ENCODE data around the gene GALNT17.

DNA sequence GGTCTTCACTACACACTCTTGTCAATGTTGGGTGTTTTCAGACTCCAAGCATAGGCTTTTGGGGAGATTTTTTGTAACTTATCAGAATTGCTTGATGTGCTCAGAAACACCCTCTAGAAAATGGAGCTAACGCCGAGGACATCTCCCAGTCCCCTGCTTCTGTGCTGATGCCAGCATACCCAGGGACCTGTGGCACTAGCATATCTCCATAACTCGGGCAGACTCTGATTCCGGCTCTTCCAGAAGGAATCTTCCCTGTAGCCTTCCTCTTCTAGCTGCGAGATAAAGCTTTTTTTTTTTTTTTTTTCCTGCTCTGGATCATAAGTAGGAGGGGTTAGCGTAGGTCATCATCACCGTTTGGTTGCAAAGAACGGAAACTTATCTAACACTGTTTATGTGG is 434.4 kb downstream of the GALNT17 start:
- TF ChIP-seq CTCF (IDR thresholded peaks at IDR 0.05) (no peak), POLR2A (IDR thresholded peaks at IDR 0.05) (no peak), POLR2AphosphoS5 (IDR thresholded peaks at IDR 0.05) (no peak)

Data from prostate gland (tissue), 2 donors.